HCT116 (cell line): ENCODE measurements around the gene BEND7.

ENCODE experiments used
- CEBPB ChIP-seq: IDR thresholded peaks from 2 replicates; pipeline ENCODE4 v1.6.1; 2012; ENCODE audit warnings: low read depth
- CTCF ChIP-seq, 3 experiments: fragments of 200-600 bp in 1 of 3; sonication (generic) in 1 of 3; IDR thresholded peaks in 2 of 3; conservative IDR thresholded peaks in 1 of 3; 2 replicates each; pipeline ENCODE4 v1.5.1; 2012 to 2017; ENCODE audit warnings: low read depth in 2 of 3, low read length in 2 of 3, antibody characterized with exemption in 1 of 3, borderline replicate concordance in 1 of 3, control low read depth in 1 of 3, mild to moderate bottlenecking in 1 of 3, mixed read lengths in 1 of 3, mixed run types in 1 of 3, moderate library complexity in 1 of 3; ENCODE audit not compliant: insufficient read depth in 1 of 3
- EZH2 ChIP-seq: fragments of 200-600 bp; sonication (generic); IDR thresholded peaks from 2 replicates; pipeline ENCODE4 v1.6.1; 2017; ENCODE audit warnings: antibody characterized with exemption, mixed run types
- EZH2phosphoT487 ChIP-seq: fragments of 200-600 bp; IDR thresholded peaks from 2 replicates; pipeline ENCODE4 v1.6.1; 2018; ENCODE audit warnings: antibody characterized with exemption, borderline replicate concordance
- POLR2AphosphoS5 ChIP-seq: IDR thresholded peaks from 2 replicates; pipeline ENCODE4 v1.6.1; 2011; ENCODE audit warnings: mild to moderate bottlenecking, low read depth, low read length, moderate library complexity
- RAD21 ChIP-seq: IDR thresholded peaks from 2 replicates; pipeline ENCODE4 v1.6.1; 2012; ENCODE audit warnings: low read depth, mild to moderate bottlenecking
- REST ChIP-seq: IDR thresholded peaks from 2 replicates; pipeline ENCODE4 v1.6.1; 2012; ENCODE audit warnings: low read depth
- SP1 ChIP-seq: IDR thresholded peaks from 2 replicates; pipeline ENCODE4 v1.6.1; 2012; ENCODE audit warnings: low read depth
- TCF7L2 ChIP-seq: IDR thresholded peaks from 2 replicates; pipeline ENCODE4 v1.7.0; 2011; ENCODE audit warnings: borderline replicate concordance, inconsistent platforms; ENCODE audit not compliant: insufficient read depth, insufficient read length; ENCODE audit errors: extremely low read depth

GRCh38 chr10:13503745-13504463, 24.9 kb downstream of the BEND7 start:
- TF ChIP-seq CTCF (IDR thresholded peaks at IDR 0.05 in 2 of 3, conservative IDR thresholded peaks at IDR 0.05 in 1 of 3; ENCODE audit: borderline replicate concordance in 1 of 3, insufficient read depth in 1 of 3, low read depth in 2 of 3, low read length in 2 of 3) (no peak), CEBPB (no peak), REST (no peak), EZH2phosphoT487 (no peak), SP1 (no peak), RAD21 (no peak), POLR2AphosphoS5 (no peak), TCF7L2 (no peak), EZH2 (no peak)
